T-helper 17 cell (primary cell): Measurements from ENCODE around the gene AHNAK2. TPM values are rescaled to one million over a fixed set of nuclear protein-coding genes. Genes with fewer than 3 reads are reported as not detected.
"Not testable (repeated sequence)": the region's sequence is repeated elsewhere in the genome, so short reads cannot be mapped to it uniquely, and the experiment has no call there.

Experiments used
- ATAC-seq: fragments of 150-1000 bp; cut with Tn5 transposase; 2 replicates; pipeline ENCODE4 v1.10.0; 2021; ENCODE audit warnings: mild to moderate bottlenecking, moderate library complexity
- DNase-seq, 3 donors: peaks; one replicate each; pipeline versions ENCODE4 v3.0.0 to v3.0.0-alpha.2; 2020 to 2021
- H3K9me3 ChIP-seq: one replicate; pipeline ENCODE4 v1.7.0; 2013; ENCODE audit warnings: low read length, mild to moderate bottlenecking; ENCODE audit not compliant: control insufficient read depth, poor library complexity, severe bottlenecking
- H3K27ac Mint-ChIP-seq: one replicate; pipeline ENCODE4 v1.8.0; 2022; ENCODE audit warnings: mild to moderate bottlenecking, moderate library complexity, mixed read lengths
- H3K27me3 Mint-ChIP-seq: one replicate; pipeline ENCODE4 v1.8.0; 2022; ENCODE audit warnings: mixed read lengths
- H3K36me3 Mint-ChIP-seq: one replicate; pipeline ENCODE4 v1.8.0; 2022; ENCODE audit warnings: low read depth, mixed read lengths
- H3K4me1 Mint-ChIP-seq: one replicate; pipeline ENCODE4 v1.8.0; 2022; ENCODE audit warnings: mild to moderate bottlenecking, mixed read lengths
- H3K4me3 Mint-ChIP-seq: one replicate; pipeline ENCODE4 v1.8.0; 2022; ENCODE audit warnings: mild to moderate bottlenecking, moderate library complexity, mixed read lengths
- total RNA-seq, 4 donors: library from RNA in 2 of 4; stranded (reverse) in 2 of 4; gene quantifications; one replicate each; pipeline ENCODE4 v1.2.3 and lab custom pipeline; 2022 to 2026

The AHNAK2 gene
- total RNA-seq, 2 donors from 2014 or later: not detected

GRCh38 chr14:104945266-104945665 is 32.9 kb downstream of the AHNAK2 start:
- H3K4me3 Mint-ChIP-seq, H3K27me3 Mint-ChIP-seq, H3K27ac Mint-ChIP-seq, ATAC-seq, DNase-seq, H3K9me3 ChIP-seq, H3K36me3 Mint-ChIP-seq, H3K4me1 Mint-ChIP-seq: not testable (repeated sequence)

- H3K27me3 Mint-ChIP-seq, H3K9me3 ChIP-seq, H3K27ac Mint-ChIP-seq, H3K36me3 Mint-ChIP-seq, ATAC-seq, H3K4me3 Mint-ChIP-seq, H3K4me1 Mint-ChIP-seq: not testable (repeated sequence)
- DNase-seq: peak in 1 of 3 donors; percentile 3
These were observed 33.6 kb downstream of the AHNAK2 start for GRCh38 chr14:104944436-104945205.

- not testable (repeated sequence) for H3K9me3 ChIP-seq, H3K27me3 Mint-ChIP-seq, H3K4me1 Mint-ChIP-seq, H3K27ac Mint-ChIP-seq, DNase-seq, H3K4me3 Mint-ChIP-seq, H3K36me3 Mint-ChIP-seq, ATAC-seq
These were observed 34.2 kb downstream of the AHNAK2 start for GRCh38 chr14:104944016-104944308.

- H3K4me1 Mint-ChIP-seq, H3K27me3 Mint-ChIP-seq, H3K36me3 Mint-ChIP-seq, H3K4me3 Mint-ChIP-seq, H3K27ac Mint-ChIP-seq, ATAC-seq, H3K9me3 ChIP-seq: not testable (repeated sequence)
- DNase-seq: peak in 1 of 3 donors; percentile 2
These were observed 34.8 kb downstream of the AHNAK2 start for GRCh38 chr14:104943216-104944015.

GRCh38 chr14:104942586-104942985 is 35.6 kb downstream of the AHNAK2 start:
- no peaks in the 10 kb centered on the region for H3K36me3 Mint-ChIP-seq
- H3K4me3 Mint-ChIP-seq: no peak overlapping the region
- ATAC-seq (no peak), DNase-seq (no peak)
- H3K27ac Mint-ChIP-seq: no peak overlapping the region
- peaks cover 2% of the 10 kb centered on the region for H3K4me1 Mint-ChIP-seq
- no peaks in the 10 kb centered on the region for H3K9me3 ChIP-seq
- H3K27me3 Mint-ChIP-seq: peaks cover 9% of the 10 kb centered on the region

- no peaks in the 10 kb centered on the region for H3K36me3 Mint-ChIP-seq
- H3K27me3 Mint-ChIP-seq: peaks cover 9% of the 10 kb centered on the region
- ATAC-seq (no peak), DNase-seq (no peak)
- no peak overlapping the region for H3K27ac Mint-ChIP-seq
- no peak overlapping the region for H3K4me3 Mint-ChIP-seq
- no peaks in the 10 kb centered on the region for H3K9me3 ChIP-seq
- peaks cover 2% of the 10 kb centered on the region for H3K4me1 Mint-ChIP-seq
These were observed 36.4 kb downstream of the AHNAK2 start for GRCh38 chr14:104941508-104942365.

- no peak for ATAC-seq
- no peak for DNase-seq
- peaks cover 9% of the 10 kb centered on the region for H3K27me3 Mint-ChIP-seq
- H3K9me3 ChIP-seq: no peaks in the 10 kb centered on the region
- no peak overlapping the region for H3K27ac Mint-ChIP-seq
- H3K36me3 Mint-ChIP-seq: no peaks in the 10 kb centered on the region
- peaks cover 2% of the 10 kb centered on the region for H3K4me1 Mint-ChIP-seq
- no peak overlapping the region for H3K4me3 Mint-ChIP-seq
These were observed 37.5 kb downstream of the AHNAK2 start for GRCh38 chr14:104940526-104941150.

- H3K27ac Mint-ChIP-seq: no peak overlapping the region
- peaks cover 2% of the 10 kb centered on the region for H3K4me1 Mint-ChIP-seq
- H3K36me3 Mint-ChIP-seq: no peaks in the 10 kb centered on the region
- H3K27me3 Mint-ChIP-seq: peaks cover 10% of the 10 kb centered on the region
- no peak overlapping the region for H3K4me3 Mint-ChIP-seq
- no peak for ATAC-seq
- no peaks in the 10 kb centered on the region for H3K9me3 ChIP-seq
- DNase-seq: no peak
These were observed 38.3 kb downstream of the AHNAK2 start for GRCh38 chr14:104939666-104940410.

GRCh38 chr14:104938960-104939359 is 39.2 kb downstream of the AHNAK2 start:
- Mint-ChIP-seq H3K27me3 (peaks cover 16% of the 10 kb centered on the region), H3K36me3 (no peaks in the 10 kb centered on the region), H3K4me3 (no peak overlapping the region), H3K4me1 (peaks cover 5% of the 10 kb centered on the region), H3K27ac (no peak overlapping the region)
- DNase-seq (no peak), ATAC-seq (no peak)
- no peaks in the 10 kb centered on the region for H3K9me3 ChIP-seq

- H3K4me1 Mint-ChIP-seq: peaks cover 5% of the 10 kb centered on the region
These were observed 39.7 kb downstream of the AHNAK2 start for GRCh38 chr14:104938436-104938835.

GRCh38 chr14:104937694-104938365 is 40.3 kb downstream of the AHNAK2 start:
- ATAC-seq (no peak), DNase-seq (no peak)
- no peaks in the 10 kb centered on the region for H3K36me3 Mint-ChIP-seq

More at GRCh38 chr14:104938436-104938835, 39.7 kb downstream of the AHNAK2 start:
- DNase-seq (no peak), ATAC-seq (no peak)
- peaks cover 16% of the 10 kb centered on the region for H3K27me3 Mint-ChIP-seq
- no peaks in the 10 kb centered on the region for H3K36me3 Mint-ChIP-seq
- no peak overlapping the region for H3K27ac Mint-ChIP-seq
- no peak overlapping the region for H3K4me3 Mint-ChIP-seq
- H3K9me3 ChIP-seq: no peaks in the 10 kb centered on the region

GRCh38 chr14:104937161-104937560 is 41.0 kb downstream of the AHNAK2 start:
- Mint-ChIP-seq H3K4me1 (peaks cover 7% of the 10 kb centered on the region), H3K27me3 (peaks cover 16% of the 10 kb centered on the region), H3K36me3 (no peaks in the 10 kb centered on the region), H3K4me3 (no peak overlapping the region), H3K27ac (no peak overlapping the region)
- no peaks in the 10 kb centered on the region for H3K9me3 ChIP-seq
- DNase-seq (no peak), ATAC-seq (no peak)

More at GRCh38 chr14:104937694-104938365, 40.3 kb downstream of the AHNAK2 start:
- H3K9me3 ChIP-seq: no peaks in the 10 kb centered on the region
- H3K4me1 Mint-ChIP-seq: peaks cover 7% of the 10 kb centered on the region
- no peak overlapping the region for H3K4me3 Mint-ChIP-seq
- peaks cover 16% of the 10 kb centered on the region for H3K27me3 Mint-ChIP-seq
- H3K27ac Mint-ChIP-seq: no peak overlapping the region
